Epithelial cell of esophagus (primary cell): Measurements from ENCODE around the gene TAS2R40.
"Not testable (repeated sequence)": the region's sequence is repeated elsewhere in the genome, so short reads cannot be mapped to it uniquely, and the experiment has no call there.

ENCODE experiments used
- DNase-seq: peaks from one replicate; pipeline ENCODE4 v3.0.0; 2010; ENCODE audit warnings: low read depth
- H3K4me3 ChIP-seq: 2 replicates; pipeline ENCODE4 v1.5.1; 2011; ENCODE audit warnings: mild to moderate bottlenecking, low read length, control low read depth
- TF ChIP-seq, protein P1 (sequence below): IDR thresholded peaks from 2 replicates; pipeline ENCODE4 v1.5.1; 2011; ENCODE audit warnings: low read depth, mild to moderate bottlenecking, low read length, control low read depth, inconsistent platforms; ENCODE audit not compliant: insufficient read depth; ENCODE audit errors: missing control alignments

Gene TAS2R40

DNA sequence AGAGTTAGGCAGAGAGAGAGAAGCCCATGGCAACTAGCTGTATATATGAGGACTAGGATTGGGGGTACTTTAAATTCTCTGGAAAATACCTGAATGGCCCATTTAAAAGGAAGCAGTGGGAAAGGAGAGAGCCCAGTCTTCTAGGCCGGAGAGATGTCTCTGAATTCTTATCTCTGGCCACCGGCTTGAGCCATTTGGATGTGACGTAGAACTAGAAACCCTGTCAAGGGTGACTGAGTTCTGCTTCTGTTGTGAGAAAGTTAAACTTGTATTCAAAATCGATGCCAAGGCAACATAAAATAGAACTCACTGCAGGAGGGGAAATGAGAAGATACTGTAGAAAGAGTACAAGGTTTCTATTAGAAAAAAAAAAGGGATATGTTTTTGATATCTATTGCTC, 35.1 kb downstream of the TAS2R40 start:
- no peak for DNase-seq
- H3K4me3 ChIP-seq: no peak overlapping the region
- TF ChIP-seq, protein P1, sequence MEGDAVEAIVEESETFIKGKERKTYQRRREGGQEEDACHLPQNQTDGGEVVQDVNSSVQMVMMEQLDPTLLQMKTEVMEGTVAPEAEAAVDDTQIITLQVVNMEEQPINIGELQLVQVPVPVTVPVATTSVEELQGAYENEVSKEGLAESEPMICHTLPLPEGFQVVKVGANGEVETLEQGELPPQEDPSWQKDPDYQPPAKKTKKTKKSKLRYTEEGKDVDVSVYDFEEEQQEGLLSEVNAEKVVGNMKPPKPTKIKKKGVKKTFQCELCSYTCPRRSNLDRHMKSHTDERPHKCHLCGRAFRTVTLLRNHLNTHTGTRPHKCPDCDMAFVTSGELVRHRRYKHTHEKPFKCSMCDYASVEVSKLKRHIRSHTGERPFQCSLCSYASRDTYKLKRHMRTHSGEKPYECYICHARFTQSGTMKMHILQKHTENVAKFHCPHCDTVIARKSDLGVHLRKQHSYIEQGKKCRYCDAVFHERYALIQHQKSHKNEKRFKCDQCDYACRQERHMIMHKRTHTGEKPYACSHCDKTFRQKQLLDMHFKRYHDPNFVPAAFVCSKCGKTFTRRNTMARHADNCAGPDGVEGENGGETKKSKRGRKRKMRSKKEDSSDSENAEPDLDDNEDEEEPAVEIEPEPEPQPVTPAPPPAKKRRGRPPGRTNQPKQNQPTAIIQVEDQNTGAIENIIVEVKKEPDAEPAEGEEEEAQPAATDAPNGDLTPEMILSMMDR: no peak

DNA sequence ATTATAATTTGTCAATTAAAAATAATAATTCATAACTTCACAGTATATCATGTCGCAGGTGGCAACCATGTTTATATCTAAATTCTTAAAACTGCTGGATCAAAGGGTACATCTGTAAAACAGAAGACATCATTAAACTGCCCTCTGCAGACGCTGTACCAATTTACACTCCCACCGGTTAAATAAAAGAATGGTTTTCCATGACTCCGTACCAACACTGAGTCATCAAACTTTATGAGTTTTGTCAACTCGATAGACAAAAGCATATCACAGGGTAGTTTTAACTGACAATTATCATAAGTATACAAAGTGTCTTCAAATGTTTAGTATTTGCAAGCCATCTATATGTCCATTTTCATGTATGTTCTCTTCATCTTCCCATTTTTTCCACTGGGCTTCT, 35.7 kb downstream of the TAS2R40 start:
- no peak for DNase-seq
- no peak overlapping the region for H3K4me3 ChIP-seq
- TF ChIP-seq, protein P1: no peak

DNA sequence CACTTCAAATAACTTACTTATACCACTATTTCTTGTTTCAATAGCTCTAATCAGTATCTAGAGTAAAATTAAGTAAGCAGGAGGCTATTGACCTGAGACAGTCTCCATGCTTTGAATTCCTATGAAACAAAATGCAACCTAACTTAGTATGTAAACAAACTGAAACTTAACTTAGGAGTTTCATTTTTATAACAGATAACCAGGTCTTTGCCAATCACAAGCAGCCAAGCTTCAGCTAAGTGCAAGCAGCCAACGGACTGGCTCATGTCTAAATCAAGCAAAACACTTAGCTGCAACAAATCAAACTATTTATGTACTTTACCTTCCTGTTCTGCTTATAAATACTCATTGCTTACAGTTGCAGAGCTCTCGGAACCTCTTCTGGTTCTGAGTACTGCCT, 37.0 kb downstream of the TAS2R40 start:
- DNase-seq: no peak
- H3K4me3 ChIP-seq: no peak overlapping the region
- TF ChIP-seq, protein P1: no peak

DNA sequence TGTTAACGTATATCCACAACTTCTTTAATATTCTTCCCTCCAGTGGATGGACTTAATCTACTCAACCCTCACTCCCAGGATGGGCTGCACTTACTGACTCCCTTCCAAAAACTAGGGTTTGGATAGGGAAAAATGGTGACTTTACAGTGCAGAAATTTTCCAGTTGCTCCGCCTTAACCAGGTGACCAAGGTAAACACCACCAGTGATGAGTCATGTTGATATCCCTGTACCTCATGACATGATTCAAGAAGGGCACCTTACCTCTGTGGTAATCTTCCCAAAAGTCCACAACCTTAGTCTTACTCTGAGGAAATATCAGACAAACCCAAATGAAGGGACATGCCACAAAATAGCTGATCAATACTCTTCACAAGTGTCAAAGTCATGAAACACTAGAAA, 37.9 kb downstream of the TAS2R40 start:
- DNase-seq: peak; percentile 81
- TF ChIP-seq, protein P1: no peak
- H3K4me3 ChIP-seq: no peak overlapping the region

DNA sequence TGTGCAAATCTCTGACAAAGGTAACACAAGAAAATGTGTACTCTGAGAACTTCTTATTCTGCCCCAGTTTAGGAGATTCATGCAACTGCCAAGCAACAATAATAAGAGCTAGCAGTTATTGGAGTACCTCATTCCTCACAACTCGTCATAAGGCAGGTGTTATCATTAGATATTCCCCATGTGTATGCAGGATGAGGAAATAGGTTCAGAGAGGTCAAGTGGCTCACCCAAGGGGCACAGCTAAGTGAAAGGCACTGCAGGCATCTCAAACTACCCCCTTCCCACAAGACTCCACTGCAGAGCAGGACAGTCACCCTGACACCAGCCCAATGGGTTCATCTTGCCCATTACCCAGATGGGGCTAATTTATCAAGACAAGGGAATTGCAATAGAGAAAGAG, 40.1 kb downstream of the TAS2R40 start:
- TF ChIP-seq, protein P1: no peak
- no peak overlapping the region for H3K4me3 ChIP-seq
- no peak for DNase-seq

DNA sequence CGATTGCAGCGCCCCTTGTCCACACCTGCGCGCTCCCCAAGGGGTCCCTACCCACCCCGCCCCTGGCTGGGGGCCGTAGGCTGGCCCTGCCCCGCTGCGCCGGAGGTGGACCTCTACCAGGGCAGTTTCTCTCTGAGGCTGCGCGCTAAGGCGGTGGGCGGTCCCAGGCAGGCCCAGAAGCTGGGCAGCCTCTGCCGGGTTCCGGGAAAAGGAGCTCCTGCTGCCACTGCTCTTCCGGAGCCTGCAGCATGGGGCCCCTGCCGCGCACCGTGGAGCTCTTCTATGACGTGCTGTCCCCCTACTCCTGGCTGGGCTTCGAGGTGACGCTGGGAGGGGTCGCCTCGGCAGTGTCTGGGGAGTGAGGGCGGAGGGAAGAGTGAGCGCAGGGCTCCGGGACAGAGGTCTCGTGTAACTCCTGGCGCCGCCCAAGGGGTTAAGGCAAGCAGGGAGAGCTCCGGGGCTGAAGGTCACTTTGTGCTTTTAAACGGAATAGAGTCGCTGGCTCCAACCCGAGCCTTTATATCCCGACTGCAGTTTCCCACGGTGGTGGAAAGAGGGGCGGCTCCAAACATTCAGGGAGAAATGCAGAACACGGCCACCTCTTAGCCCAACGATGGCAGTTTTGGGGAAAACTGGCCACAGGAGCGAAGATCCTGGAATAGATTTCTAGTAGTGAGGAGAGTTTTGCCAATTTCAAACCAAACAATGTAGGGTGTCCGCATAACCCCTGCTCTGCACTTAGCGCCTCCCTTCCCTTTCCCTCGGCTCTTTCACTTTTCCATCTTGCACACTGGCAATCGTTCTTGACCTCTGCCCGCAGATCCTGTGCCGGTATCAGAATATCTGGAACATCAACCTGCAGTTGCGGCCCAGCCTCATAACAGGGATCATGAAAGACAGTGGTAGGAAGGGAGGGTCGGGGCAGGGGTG, 41.7 kb downstream of the TAS2R40 start, which contains the start of gene GSTK1:
Gene GSTK1 (plus strand): TSS at position 176 of the 930 bp plus-strand sequence. CDS start 73 bp downstream, at position 249.
- DNase-seq: peak; percentile 72
- peak within 1 kb of the TSS; percentile 92 for H3K4me3 ChIP-seq
- TF ChIP-seq, protein P1: no peak

DNA sequence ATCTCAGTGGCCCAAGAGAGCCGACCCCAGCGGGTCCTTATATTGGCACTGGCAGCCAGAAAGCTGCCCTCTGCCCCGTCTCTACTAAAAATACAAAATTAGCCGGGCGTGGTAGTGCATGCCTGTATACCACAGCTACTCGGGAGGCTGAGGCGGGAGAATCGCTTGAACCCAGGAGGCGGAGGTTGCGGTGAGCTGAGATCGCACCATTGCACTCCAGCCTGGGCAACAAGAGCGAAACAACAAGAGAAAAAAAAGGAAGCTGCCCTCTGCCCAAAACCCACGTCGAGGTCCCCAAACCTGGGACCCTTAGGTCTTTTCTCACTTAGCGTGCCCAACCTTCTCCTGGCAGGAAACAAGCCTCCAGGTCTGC, 42.3 kb downstream of the TAS2R40 start:
- not testable (repeated sequence) for DNase-seq
- H3K4me3 ChIP-seq: peak overlapping the region; percentile 92
